GM18870 (cell line): ENCODE measurements around the gene TMEM238.
"Not testable (repeated sequence)": the region's sequence is repeated elsewhere in the genome, so short reads cannot be mapped to it uniquely, and the experiment has no call there.

Experiments
- ATAC-seq: cut with Tn5 transposase; IDR thresholded peaks from one replicate; pipeline ENCODE4 v1.9.1; 2021; ENCODE audit warnings: moderate library complexity; ENCODE audit not compliant: unreplicated experiment

TMEM238 gene, protein sequence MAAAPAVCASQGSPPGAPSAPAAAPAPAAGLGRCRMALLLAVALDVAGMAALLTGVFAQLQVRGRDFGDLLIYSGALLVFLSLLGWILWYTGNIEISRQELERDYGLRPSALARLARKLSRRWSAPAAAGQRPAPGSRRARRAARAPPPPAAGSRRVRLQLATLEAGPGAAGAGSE

DNA sequence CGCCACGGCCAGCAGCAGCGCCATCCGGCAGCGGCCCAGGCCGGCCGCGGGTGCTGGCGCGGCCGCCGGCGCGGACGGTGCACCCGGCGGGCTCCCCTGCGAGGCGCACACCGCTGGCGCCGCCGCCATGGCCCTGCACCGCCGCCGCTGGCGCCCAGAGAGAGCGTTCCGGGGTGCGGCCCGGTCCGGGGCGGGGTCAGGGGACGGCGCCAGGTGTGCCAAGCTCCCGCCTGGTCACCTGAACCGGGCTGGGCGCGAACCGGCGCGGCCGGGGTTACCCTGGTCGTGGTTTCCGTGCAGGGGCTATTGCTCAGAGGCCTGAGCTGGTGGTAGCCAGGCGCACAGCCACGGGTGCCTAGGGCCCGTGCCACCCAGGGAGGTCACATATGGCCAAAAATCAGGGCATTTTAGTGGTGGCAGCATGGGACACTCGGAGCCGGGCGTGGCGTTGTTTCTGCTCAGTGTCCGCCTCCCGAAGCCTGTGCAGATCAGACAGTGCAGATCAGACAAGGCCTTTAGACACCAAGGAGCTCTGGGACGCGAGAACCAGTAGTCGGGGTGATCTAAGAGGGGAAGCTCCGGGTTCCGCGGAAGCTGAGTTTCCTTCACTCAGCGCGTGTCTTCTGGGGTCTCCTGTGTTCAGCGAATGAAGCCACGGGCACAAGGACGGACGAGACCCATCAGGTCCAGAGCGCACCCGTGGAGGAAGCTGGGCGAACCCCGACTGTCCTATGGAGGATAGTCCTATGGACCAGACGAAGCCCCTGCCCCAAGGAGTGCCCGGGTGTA, at the start of gene TMEM238:
Gene TMEM238, minus strand, starts transcription at position 162 of the 789 bp plus-strand sequence. Its CDS starts 33 bp downstream, at position 129.
- no peak for ATAC-seq

DNA sequence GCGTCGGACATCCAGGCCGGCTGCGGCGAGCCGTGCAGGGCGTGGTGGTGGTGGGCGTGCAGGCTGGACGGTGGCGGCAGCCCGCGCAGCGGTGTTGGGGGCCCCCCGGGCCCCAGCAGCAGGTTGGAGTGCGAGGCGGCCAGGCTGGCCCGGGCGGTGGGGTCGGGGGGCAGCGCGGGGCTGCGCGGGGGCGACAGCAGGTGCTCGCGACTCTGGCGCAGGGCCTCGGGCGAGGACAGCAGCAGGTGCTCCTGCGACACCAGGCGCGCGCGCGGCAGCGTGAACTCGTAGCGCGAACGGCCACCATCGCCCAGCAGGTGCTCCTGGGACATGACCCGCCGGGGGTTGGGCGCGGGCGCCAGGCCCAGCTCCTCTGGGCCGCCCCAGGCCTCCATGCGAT, 49.2 kb upstream of the TMEM238 start:
- ATAC-seq, result no peak

DNA sequence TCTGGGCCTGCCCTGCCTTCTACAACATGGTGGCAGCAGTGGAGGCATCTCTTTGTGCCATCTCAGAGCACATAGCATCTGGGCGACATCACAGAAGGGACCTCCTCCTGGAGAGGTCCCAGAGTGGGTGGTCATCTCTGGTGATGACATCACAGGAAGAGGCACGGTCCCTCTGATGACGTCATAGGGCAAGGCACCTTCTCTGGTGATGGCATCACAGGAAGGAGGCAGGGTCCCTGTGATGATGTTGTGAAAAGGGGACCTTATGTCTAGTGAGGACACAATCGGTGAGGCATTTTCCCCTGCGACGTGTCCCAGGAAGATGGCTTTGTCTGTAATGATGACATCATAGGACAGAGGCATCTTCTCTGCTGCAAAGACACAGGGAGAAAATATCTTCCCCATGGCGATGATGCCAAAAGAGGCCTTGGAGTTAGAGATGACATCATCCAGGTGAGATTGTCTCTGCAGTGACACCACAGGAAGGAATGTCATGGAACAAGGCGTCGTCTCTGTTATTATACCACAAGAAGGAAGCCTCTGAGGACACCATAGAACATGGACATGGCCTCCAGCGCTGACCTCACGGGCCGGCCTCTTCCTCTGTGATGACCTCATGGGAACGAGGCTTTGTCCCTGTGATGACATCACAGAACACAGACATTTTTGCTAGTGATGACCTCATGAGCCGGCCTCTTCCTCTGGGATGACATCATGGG, 48.3 kb upstream of the TMEM238 start:
- no peak for ATAC-seq

DNA sequence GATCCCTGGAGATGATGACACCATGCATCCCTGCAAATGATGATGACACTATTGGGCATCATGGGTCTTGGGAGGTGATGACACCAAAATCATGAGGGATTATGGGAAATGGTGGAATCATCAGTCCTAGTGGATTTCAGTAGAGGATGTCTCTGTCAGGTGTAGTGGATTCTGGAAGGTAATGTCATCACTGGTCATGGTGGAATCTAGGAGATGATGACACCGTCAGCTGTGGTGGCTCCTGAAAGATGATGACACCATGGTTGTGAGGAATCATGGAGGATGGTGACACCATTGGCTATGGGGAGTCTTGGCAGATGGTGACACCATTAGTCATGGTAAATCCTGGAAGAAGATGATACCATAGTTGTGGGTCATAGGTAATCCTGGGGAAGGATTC, 47.1 kb upstream of the TMEM238 start:
- ATAC-seq, result no peak

DNA sequence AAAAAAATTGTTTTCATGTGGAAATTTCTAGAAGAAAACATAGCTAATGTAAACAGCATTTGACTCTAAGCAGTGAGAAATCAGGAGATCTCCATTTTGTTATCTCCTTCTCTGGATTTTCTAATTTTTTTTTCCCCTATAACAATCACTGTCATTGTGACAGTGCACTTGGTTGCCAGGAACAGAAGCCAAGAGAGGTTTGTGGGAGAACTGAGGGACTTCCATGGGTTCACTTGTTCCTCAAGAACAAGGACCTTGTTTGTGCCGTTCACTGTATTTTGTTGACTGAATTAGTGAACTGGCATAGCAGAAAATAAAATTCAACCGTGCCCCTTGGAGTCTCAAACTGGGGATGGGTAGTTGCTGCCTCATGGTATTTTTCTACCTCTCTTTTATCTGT, 42.0 kb upstream of the TMEM238 start:
- ATAC-seq, result no peak

DNA sequence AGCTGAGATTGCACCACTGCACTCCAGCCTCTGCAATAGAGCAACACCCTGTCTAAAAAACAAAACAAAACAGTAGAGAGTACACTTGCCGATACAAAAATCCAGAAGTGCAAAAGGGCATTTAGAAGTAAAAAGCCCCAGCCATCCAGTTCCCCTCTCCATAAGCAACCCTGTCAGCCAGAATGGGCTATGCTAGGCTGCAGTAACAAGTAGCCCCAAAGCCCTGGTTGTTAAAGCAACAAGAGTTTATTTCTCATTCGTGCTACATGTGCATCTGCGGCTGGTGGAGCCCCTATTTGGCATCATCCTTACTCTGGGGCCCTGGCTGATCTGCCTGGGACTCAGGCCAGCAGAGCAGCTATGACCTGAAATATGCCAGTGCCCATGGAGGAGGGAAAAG, 40.4 kb upstream of the TMEM238 start:
- ATAC-seq, result no peak

DNA sequence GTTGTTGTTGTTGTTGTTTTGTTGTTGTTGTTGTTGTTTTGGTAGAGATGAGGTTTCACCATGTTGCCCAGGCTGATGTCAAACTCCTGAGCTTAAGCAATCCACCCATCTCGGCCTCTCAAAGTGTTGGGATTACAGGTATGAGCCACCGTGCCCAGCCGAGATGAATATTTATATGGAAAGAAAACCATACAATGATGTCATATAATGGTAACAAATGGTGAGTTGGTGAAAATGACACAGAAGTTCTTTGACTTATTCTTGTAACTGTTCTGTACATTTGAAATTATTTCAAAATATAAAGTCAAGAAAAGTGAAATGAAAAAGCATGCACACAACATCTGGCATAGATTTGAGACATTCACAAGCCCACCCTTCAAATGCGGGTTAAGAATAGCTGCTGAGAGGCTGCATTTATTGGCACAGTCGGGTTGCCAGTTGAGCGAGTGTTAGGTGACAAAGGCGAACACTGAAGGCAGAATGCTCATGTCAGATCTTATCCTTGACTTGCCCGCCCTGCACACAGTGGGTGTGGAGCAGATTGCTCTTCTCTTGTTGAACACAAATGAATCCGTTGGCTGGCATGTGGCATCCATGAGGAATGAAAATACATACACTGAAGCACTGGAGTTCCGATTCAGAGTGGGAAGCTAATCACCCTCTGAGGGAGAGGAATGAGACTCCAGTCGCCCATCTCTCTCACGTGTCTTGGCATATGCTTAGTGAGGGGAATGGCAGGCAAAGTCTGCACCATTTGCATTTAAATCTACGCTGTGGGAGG, 39.3 kb upstream of the TMEM238 start:
- no peak for ATAC-seq

DNA sequence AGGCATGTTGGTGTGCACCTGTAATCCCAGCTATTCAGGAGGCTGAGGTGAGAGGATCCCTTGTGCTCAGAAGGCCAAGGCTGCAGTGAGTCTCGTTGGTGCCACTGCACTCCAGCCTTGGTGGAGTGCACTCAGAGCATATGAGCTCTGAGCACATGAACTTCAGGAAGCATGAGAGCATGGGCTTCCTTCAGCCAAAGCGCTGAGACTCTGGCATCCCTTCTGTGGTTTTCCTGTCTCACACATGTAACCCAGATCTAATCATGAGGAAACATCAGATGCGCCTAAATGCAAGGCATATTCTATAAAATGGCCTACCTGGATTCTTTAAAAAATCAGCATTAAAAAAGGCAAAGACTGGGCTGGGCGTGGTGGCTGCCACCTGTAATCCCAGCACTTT, 37.2 kb upstream of the TMEM238 start:
- ATAC-seq, result not testable (repeated sequence)

DNA sequence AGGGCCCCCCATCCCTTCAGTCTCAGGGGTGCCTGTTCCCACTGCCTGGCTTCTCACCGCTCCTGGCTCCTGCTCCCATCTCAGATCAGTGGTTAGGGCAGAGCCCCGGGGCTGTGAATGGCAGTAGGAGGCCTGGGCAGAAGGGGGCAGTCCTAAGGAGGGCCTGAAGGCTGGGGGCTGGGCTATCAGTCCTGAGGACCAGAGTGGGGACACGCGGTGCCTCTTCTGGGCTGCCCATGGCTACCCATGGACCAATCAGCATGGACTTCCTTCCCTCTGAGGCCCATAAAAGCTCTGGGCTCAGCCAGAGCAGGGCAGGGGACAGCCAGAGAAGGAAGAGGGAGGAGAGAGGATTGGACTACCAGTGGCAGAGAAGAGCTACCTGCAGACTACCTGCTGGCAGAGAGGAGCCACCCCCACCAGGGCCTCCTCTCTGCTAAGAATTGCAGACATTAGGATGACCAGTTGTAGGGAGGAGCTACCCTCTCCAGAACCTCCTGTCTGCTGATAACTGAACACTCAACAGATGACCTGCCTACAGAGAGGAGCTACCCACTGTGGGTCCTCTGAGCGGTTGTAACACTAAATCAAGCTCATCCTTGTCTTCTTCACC, 35.6 kb upstream of the TMEM238 start:
- no peak for ATAC-seq

DNA sequence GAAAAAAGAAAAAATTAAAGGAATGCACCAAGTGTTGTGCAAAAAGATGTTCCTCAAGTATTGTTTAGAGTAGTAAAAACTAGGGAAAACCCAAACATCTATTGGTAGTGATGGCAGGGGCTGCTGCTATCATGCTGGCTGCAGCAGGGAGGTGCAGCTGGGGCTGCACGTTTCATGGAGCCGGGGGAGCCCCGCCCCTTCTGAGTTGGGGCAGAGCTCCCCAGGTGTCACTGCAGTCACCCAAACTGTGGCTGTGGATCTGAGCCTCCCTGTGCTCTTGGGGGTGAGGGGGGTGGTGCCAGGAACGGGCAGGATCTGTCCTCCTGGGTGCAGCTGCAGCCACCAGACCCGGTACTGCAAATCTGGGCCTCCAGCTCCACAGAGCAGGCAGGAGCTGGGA, 35.0 kb upstream of the TMEM238 start:
- ATAC-seq, result no peak

DNA sequence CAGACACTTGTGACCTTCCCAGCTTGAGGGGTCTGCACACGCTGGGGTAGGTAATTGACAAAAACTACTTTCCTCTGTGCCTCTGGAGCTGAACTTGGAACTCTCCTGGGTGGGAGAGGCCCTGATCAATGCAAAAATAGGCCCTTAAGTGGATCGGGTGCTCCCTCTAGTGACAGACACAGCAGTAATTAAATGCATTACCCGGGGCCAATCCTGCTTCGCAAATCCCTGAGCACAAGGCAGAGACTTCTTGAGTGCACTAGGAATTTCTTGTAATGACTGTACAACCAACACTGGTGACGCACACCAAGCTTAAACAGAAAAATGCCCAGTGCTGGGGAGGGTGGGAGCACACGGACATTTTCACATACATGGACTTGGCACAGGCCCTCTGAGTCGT, 34.1 kb upstream of the TMEM238 start:
- no peak for ATAC-seq

DNA sequence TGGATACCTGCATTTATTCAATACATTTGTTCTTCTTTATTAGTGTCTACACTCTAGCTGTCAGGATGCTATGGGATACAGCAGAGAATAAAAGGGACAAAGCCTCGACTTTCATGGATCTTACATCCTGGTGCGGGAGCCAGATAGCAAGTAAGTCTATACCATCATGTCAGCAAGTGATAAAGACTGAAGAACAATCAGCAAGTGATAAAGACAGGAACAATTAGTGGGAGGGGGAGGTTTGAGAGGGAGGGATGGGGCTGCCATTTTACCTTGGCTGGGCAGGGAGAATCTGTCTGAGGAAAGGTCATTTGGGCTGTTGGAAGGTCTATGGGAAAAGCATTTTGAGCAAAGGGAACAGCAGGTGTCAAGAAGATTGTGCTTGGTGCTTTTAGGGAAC, 26.1 kb upstream of the TMEM238 start:
- no peak for ATAC-seq

DNA sequence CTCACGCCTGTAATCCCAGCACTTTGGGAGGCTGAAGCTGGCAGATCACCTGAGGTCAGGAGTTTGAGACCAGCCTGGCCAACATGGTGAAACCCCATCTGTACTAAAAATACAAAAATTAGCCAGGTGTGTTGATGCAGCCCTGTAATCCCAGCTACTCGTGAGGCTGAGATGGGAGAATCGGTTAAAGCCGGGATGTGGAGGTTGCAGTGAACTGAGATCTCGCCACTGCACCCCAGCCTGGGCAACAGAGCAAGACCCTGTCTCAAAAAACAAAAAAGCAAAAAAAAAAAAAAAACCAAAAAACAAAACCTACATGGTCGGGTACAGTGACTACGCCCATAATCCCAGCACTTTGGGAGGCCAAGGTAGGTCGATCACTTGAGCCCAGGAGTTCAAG, 25.1 kb upstream of the TMEM238 start:
- not testable (repeated sequence) for ATAC-seq

DNA sequence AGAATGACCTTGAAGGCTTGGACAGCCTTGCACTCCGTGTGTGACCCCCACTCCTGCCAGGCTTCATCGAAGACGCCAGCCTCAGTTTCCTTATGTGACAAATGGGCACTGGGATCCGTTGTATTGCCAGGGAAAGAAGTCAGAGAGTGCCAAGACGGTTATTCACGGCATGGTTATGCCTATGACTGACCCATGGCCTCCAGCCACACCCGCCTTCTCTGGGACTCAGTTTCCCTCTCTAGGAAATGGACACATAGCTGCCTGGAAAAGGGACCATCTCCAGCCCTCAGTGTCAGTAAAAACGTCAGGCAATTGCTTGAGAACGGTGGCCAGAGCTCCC, 24.4 kb upstream of the TMEM238 start:
- no peak for ATAC-seq

DNA sequence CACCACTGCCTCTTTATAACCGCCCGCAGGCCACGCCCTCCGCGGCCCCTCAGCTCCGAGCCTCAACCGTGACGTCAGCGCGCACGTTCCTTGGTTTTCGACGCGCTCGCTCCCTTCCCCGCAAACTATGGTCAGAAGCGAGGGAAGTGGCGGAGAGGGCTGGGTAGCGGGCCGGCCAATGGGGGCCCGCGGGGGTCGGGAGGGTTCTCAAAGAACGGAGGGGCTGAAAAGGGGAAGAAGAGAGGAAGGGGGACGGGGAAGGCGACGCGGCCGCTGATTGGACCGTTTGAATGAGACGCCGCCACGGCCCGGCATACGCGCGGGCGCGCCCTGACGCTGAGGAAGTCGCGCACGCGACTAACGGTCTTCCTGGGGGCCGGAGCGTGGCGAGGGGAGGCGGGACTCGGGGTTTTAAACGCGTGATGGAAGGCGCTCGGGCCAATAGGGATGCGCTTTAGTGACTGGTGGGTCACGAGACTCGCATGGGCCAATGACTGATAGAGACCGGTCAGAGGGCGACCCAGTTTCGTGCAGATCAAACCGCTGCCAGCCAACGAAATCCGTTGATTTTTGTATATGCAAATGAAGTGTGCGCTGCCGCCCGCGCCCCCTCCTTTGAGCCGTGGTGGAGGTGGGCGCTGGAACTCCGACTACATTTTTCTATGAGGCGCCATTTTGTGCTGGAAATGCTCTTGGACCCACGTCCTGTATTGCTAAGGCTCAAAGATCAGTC, 23.9 kb upstream of the TMEM238 start:
- peak; percentile 77 for ATAC-seq

DNA sequence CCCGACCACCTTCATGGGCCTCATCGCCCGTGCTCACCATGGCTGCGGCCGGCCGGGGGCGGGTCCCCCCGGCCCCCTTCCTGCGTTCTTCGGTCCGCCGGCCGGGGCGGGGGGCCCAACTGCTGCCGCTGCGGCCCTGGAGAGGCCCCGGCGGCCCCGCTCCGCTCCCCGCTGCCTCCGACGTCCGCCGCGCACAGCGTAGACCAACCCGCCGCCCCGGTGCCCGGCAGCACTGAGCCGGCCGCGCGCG, 23.4 kb upstream of the TMEM238 start, which contains the start of gene UBE2S:
Gene UBE2S, minus strand, starts transcription at position 239 of the 250 bp plus-strand sequence. Its CDS starts 199 bp downstream, at position 40.
- peak; percentile 59 for ATAC-seq

DNA sequence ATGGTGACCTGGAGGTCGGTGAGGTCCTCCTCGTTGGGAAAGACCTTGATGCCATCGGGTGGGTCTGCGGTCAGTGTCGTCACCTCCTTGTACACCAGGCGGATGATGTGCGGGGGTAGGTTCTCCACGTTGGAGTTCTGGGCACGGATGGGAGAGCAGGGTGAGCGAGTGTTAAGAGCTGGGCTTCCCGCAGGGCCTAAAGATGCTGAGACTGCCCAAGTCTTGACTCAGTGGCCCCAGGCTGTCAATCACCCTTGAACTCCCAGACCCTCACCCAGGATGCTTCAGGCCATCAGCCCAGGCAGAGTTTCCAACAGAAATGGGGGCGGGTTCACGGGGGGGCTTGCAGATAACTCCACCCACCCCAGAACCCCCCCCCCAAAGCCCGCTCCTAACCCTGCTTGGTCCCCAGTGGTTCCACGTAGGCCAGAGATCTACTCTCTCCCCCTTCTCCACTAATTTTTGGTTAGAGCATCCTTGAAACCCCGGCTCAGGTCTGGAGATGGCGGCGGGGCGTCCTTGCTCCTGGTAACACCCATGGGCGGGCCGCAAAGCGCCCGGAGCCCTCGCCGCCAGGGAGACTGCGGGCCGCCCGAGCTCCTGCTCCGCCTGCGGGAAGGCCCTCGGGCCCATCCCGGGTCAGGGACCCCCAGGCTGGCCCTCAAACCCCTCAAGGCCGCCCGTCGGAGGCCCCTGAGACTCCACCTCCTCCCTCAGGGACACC, 22.9 kb upstream of the TMEM238 start:
- peak; percentile 3 for ATAC-seq

DNA sequence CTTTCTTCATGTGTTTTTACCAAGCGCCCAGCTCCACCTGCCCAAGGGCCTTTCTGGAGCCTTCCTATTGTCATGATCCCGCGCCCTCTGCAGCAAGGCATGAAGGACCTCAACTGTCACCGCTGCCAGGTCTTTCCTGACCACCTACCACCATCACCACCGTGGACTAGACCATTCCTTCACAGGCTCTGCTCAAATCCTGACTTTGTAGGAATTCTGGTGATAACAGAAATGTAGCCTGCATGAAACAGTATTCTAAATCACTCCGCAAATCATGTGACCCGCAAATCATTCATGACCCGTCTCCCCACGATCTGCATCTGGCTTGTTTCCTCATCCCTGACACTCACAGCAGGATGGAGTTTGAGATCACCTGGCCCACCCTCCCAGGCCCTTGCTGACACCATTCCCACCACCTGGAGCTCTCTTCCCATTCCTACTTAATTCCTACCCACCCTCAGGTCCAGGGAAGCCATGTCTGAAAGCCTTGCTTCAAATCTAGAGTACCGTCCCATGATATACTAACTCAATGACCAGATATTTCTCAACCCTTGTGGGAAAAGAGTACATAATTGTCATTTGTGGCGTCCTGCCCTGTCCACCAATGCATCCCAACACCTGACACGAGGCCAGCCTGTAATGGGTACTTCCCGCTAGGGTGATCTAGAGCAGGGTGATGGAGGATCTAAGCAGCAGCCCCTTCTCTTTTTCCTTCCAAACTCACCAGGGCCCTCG, 22.2 kb upstream of the TMEM238 start:
- no peak for ATAC-seq

DNA sequence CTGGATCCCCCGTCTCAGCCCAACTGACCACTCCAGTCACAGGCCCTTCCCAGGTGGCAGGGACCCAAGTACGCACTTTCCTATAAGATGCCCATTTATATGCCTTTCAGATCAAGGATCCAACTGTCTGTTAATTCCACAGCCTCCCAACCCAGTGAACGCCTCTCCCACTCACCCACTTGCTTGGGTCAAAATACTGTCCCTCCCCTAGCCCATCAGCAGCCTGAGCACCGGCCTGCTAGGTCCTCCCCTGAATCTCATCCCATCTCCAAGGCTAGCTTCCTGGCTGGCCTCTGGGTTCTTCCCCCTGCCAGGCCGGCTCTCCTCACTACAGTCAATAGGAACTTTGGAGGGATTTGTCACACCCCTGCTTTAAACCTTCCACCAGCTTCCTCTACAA, 21.5 kb upstream of the TMEM238 start:
- ATAC-seq, result no peak
